ENCODE data around the gene ZMIZ1.

Gene ZMIZ1

GRCh38 chr10:79192677-79193003 is 123.9 kb downstream of the ZMIZ1 start:
- no peak for DNase-seq

- DNase-seq, result no peak
These were observed 125.1 kb downstream of the ZMIZ1 start for GRCh38 chr10:79193694-79194382.

- peak; percentile 59 for DNase-seq
These were observed 126.5 kb downstream of the ZMIZ1 start for GRCh38 chr10:79195091-79195923.

- DNase-seq, result peak; percentile 57
These were observed 128.0 kb downstream of the ZMIZ1 start for GRCh38 chr10:79196470-79197461.

GRCh38 chr10:79197558-79197957 is 128.8 kb downstream of the ZMIZ1 start:
- DNase-seq, result no peak

- no peak for DNase-seq
These were observed 131.6 kb downstream of the ZMIZ1 start for GRCh38 chr10:79200346-79200745.

- no peak for DNase-seq
These were observed 132.9 kb downstream of the ZMIZ1 start for GRCh38 chr10:79201706-79202105.

GRCh38 chr10:79202188-79203013 is 133.6 kb downstream of the ZMIZ1 start:
- no peak for DNase-seq

- no peak for DNase-seq
These were observed 134.4 kb downstream of the ZMIZ1 start for GRCh38 chr10:79203014-79203644.

GRCh38 chr10:79203833-79204232 is 135.1 kb downstream of the ZMIZ1 start:
- DNase-seq, result no peak

- no peak for DNase-seq
These were observed 137.7 kb downstream of the ZMIZ1 start for GRCh38 chr10:79206300-79207095.

- no peak for DNase-seq
These were observed 138.3 kb downstream of the ZMIZ1 start for GRCh38 chr10:79207096-79207357.

- DNase-seq, result no peak
These were observed 139.0 kb downstream of the ZMIZ1 start for GRCh38 chr10:79207726-79208125.

- DNase-seq, result no peak
These were observed 139.7 kb downstream of the ZMIZ1 start for GRCh38 chr10:79208251-79208983.

GRCh38 chr10:79209340-79209739 is 140.6 kb downstream of the ZMIZ1 start:
- DNase-seq, result no peak

- no peak for DNase-seq
These were observed 141.1 kb downstream of the ZMIZ1 start for GRCh38 chr10:79209831-79210230.

- DNase-seq, result no peak
These were observed 141.9 kb downstream of the ZMIZ1 start for GRCh38 chr10:79210672-79211071.

GRCh38 chr10:79211616-79212015 is 142.8 kb downstream of the ZMIZ1 start:
- DNase-seq, result no peak

- DNase-seq, result no peak
These were observed 146.8 kb downstream of the ZMIZ1 start for GRCh38 chr10:79215531-79215930.

- no peak for DNase-seq
These were observed 150.7 kb downstream of the ZMIZ1 start for GRCh38 chr10:79219322-79219957.
